Uterine smooth muscle cell (primary cell): ENCODE measurements around the gene FGFR1OP2. TPM values are rescaled to one million over a fixed set of nuclear protein-coding genes. Genes with fewer than 3 reads are reported as not detected.

ENCODE experiments used
- total RNA-seq: library from RNA; depleted of rRNA; stranded (reverse); fragments of >200 nt; gene quantifications from 2 replicates; pipeline ENCODE4 v1.2.3, GENCODE V29; 2014

Gene FGFR1OP2
- 74.7 and 90.5 TPM in 2 replicates for total RNA-seq

GRCh38 chr12:26937863-26938700 is at the start of gene FGFR1OP2, which contains the start of gene INTS13:
Gene FGFR1OP2, plus strand, starts transcription at chr12:26938470. Its CDS starts 15,689 bp downstream, at chr12:26954159.
Gene INTS13, minus strand, starts transcription at chr12:26937981. Its CDS starts 1,178 bp downstream, at chr12:26936803.

DNA sequence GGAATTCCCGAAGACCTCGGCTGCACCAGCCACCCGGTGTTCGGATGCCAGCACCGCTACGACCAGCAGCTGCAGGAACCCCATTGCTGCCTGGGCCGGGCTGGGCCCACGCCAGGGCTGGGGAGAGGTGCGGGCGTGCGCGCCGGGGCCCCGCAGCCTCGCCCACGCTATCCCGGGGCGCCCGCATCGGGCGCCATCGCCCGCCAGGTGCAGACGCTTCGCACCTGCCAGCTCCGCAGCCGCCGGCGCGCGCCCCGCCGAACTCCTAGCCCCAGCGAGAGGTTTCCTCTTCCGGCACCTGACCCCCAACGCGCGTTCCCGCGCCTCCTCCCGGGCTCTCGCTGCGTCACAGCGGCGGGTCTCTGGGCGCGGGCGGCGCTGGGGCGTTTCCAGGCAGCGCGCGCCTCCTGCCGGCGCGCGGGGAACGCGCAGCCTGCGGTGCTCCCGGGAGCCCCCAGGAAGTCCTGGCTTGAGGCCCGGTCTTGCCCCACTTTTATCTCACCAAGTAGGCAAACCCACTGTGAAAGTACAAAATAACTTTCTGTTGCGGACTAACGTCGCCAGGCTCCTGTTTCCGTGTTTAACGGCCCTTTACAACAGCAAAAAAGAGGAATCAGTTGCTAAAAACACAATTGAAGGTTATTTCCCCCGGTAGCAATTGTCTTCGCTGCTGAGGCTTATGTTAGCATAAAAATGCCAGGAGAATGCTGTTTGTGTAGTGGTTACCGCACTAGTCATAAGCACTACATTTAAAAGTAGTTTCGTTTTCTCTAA is 76.0 kb downstream of the FGFR1OP2 start, which contains the start of gene TM7SF3:
TM7SF3 (minus strand) TSS at position 300 of the 774 bp plus-strand sequence; CDS start at position 84, 216 bp downstream.

Other genes starting within 250 kb of the FGFR1OP2 start
- gene ITPR2, start 105.3 kb upstream of the FGFR1OP2 start, total RNA-seq = 13.6 and 13.7 TPM in 2 replicates
- gene INTS13, start 489 bp upstream of the FGFR1OP2 start, total RNA-seq = 44.7 and 48.5 TPM in 2 replicates
- 59.5 and 83.5 TPM in 2 replicates for gene TM7SF3, start 75.9 kb downstream of the FGFR1OP2 start, total RNA-seq
- 44.1 and 53.9 TPM in 2 replicates for gene MED21, start 84.1 kb downstream of the FGFR1OP2 start, total RNA-seq
- gene C12orf71, start 144.1 kb downstream of the FGFR1OP2 start, total RNA-seq = not detected in 2 replicates